ELF-1 (cell line): ENCODE measurements around the gene JOSD2.
A peak's percentile ranks its signal among the peaks of the same experiment; 100 is the strongest.

ENCODE experiments used
- DNase-seq: peaks from one replicate; pipeline ENCODE4 v3.0.0-alpha.2; 2016; ENCODE audit warnings: low read depth, low spot score

Gene JOSD2

GRCh38 chr19:50496189-50497021 lies 14.6 kb downstream of the JOSD2 start:
- DNase-seq = peak; percentile 84

- DNase-seq = no peak
Measured at GRCh38 chr19:50495020-50495531, 15.9 kb downstream of the JOSD2 start.

GRCh38 chr19:50494186-50495019 lies 16.6 kb downstream of the JOSD2 start:
- no peak for DNase-seq

GRCh38 chr19:50493171-50493570 lies 17.8 kb downstream of the JOSD2 start:
- no peak for DNase-seq

GRCh38 chr19:50492303-50493052 lies 18.5 kb downstream of the JOSD2 start:
- DNase-seq = no peak

GRCh38 chr19:50490991-50491472 lies 20.0 kb downstream of the JOSD2 start:
- DNase-seq = no peak

- no peak for DNase-seq
Measured at GRCh38 chr19:50490411-50490811, 20.6 kb downstream of the JOSD2 start.

GRCh38 chr19:50489461-50490011 lies 21.5 kb downstream of the JOSD2 start:
- no peak for DNase-seq

GRCh38 chr19:50488389-50489194 lies 22.4 kb downstream of the JOSD2 start:
- no peak for DNase-seq

- DNase-seq = peak; percentile 96
Measured at GRCh38 chr19:50486823-50487515, 24.0 kb downstream of the JOSD2 start.

GRCh38 chr19:50485284-50485955 lies 25.6 kb downstream of the JOSD2 start:
- no peak for DNase-seq

GRCh38 chr19:50482916-50483315 lies 28.1 kb downstream of the JOSD2 start:
- no peak for DNase-seq

GRCh38 chr19:50482271-50482855 lies 28.6 kb downstream of the JOSD2 start:
- DNase-seq = no peak

- no peak for DNase-seq
Measured at GRCh38 chr19:50481351-50482149, 29.4 kb downstream of the JOSD2 start.

- DNase-seq = no peak
Measured at GRCh38 chr19:50480281-50481111, 30.5 kb downstream of the JOSD2 start.

- no peak for DNase-seq
Measured at GRCh38 chr19:50479761-50480251, 31.2 kb downstream of the JOSD2 start.
